ENCODE measurements around the gene DNAH1.
A peak's percentile ranks its signal among the peaks of the same experiment; 100 is the strongest.

DNAH1 gene

DNA sequence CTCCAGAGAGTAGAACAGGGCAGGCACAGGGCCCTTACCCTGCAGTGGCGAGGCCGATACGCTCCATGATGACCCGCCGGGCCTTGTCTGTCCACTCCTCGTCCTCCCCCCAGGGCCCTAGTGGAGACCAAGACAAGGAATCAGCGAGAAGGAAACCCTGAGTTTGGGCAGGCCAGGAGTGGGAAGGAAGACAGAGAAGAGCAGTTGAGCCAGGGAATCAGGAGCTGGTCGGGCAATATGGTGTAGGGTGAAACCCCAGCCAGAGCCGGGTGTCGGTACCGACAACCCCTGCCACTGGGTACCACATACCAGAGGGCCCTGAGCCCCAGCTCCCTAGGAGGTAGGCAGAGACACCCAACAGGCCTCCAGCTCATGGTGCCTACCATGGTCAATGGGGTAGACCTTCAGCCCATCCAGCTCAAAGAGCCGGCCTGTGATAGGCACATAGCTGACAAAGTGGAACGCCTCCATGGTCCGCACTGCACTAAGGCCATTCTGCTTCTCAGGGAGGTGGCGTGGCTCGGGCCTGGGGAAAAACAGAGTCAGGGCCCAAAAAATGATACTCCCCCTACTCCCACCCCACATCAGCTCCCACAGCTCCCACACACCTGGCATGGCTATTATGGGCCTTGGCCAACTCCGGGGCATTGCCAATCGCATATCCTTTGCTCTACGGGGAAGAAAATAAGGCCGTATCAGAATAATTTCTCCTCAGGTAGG is 90.8 kb downstream of the DNAH1 start:
- DNase-seq: no peak

GRCh38 chr3:52407779-52408178 is 91.7 kb downstream of the DNAH1 start:
- no peak for DNase-seq

DNA sequence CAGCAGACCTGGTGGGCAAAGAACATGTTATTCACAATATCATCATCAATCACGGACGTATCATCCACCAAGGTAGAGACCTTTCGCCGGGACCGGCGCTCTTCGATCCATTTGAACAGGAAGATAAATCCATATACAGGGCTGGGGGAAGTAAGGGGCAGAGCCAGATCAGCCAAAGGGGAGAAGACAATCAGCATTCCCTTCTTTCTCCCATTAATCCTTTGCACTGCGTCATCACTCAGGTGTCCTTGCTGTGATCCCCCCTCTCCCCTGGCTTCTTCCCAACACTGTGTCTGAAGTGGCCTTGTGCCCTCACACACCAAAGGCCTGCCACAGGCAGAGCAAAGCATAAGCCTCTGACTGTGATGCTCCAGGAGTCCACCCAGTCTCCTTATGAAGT is 92.3 kb downstream of the DNAH1 start:
- no peak for DNase-seq

- no peak for DNase-seq
Observed at GRCh38 chr3:52415800-52416199, 99.7 kb downstream of the DNAH1 start.

GRCh38 chr3:52420388-52420787 is 104.3 kb downstream of the DNAH1 start:
- no peak for DNase-seq

DNA sequence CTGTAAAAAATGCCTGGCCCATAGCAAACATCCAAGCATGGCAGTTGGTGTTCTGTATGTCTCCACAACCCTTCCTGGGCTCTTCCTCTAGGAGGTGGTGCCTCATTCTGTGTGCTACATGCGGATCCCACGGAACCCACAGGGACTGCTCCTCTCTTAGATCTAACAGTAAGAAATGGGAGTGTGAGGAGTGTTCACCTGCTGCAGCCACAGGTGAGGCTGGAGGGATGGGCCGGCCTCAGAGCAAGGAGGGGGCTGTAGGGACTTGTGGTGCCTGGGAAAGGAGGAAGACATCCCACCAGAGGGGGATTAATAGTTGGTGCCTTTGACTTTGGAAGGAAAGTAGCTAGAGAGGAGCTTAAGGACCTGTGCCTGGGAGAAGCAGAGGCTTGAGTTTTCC is 106.5 kb downstream of the DNAH1 start:
- DNase-seq: no peak

DNA sequence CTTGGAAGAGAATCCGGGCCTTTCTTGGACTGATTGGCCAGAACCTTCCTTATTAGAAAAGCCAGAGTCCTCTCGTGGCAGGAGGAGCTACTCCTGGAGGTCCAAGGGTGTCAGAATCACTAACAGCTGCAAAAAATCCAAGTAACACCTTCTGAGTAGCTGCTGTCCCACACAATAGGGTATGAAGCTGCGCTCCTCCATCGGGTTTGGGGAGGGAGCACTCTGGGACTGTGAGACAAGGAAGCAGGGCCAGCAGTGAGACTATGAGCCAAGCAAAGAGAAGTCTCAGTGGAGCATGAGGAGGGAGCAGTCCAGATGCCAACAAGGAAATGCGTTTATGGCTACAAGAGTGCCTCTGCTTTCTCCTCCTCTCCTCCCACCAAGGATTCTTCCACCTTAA is 107.1 kb downstream of the DNAH1 start:
- no peak for DNase-seq

GRCh38 chr3:52428151-52429005 is 112.3 kb downstream of the DNAH1 start:
- DNase-seq: peak; percentile 73

- DNase-seq: no peak
Observed at GRCh38 chr3:52429031-52429430, 112.9 kb downstream of the DNAH1 start.

- no peak for DNase-seq
Observed at GRCh38 chr3:52429779-52430415, 113.8 kb downstream of the DNAH1 start.

- DNase-seq: no peak
Observed at GRCh38 chr3:52430416-52430810, 114.3 kb downstream of the DNAH1 start.

DNA sequence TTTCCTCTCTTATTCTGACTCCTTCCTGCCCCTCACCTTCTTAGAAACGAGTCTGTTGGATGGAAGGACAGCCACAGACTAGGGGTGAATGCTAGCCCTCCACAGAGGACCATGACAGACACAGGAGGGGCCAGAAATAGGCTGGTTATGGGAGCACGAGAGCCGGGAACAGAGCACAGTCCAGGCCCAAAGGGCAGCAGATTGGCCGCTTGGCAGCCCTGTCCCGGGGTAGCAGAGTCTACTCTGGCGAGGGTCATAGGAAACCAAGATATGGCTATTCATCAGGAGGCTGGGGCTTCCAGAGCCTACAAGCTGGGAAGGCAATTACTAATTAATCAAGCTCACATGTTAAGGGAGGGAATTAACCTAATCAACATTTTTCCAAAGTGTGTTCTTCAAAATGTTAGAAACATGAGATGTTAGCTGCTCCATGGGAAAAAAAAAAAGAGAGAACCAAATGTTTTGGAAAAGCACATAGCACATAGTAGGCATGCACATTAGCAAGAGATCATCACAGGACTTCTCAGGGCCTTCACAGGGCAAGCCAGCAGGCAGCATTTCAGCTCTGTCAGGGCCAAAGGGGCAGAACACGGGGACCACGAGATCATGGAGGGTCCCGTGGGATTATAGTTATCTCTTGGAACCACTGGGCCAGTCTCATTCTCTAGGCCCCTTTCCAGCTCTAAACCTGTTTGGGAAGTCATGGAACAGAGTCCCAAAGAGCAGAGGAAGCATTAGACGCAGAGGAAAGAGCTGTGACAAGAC is 115.5 kb downstream of the DNAH1 start:
- DNase-seq: no peak

DNA sequence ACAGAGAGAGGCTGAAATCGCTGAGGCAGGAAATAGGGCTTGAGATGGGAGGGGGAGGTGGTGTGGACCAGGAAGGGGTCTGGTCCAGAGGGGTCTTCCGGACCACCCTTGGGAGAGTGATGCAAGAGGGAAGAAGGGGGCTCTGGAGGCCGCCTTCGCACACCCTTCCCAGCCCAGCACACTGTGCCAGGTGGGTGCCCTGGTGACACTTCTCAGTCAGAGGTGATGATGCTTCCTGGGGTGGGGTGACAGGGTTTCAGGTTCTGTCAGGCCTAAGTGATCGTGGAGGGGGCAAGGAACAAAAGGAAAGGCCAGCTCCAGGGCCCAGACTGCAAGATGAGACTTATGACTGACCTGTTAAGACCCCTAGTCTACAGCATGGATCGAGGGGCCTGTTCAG is 116.1 kb downstream of the DNAH1 start:
- DNase-seq: no peak

DNA sequence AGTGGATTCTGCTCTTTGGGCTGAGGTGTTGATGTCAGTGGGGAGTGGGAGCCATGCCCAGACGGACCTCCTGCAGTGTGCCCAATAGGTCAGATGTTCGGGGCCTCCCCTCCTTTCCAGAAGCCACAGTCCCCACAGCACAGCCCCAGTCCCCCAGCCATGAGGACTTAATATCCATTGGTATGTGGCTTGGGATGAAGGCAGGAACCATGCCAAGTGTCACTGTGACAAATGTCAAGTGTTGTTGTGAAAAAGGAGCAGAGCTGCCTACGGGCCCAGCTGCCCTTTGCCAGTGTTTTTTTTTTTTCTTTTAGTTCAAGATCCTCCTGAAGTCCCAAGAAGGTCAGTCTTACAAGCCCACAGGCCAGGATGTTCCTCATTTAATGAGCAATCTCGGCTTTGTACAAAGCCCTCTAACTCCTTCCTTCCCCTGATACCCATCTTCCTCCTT is 116.6 kb downstream of the DNAH1 start:
- no peak for DNase-seq

- DNase-seq: no peak
Observed at GRCh38 chr3:52433328-52433995, 117.3 kb downstream of the DNAH1 start.

DNA sequence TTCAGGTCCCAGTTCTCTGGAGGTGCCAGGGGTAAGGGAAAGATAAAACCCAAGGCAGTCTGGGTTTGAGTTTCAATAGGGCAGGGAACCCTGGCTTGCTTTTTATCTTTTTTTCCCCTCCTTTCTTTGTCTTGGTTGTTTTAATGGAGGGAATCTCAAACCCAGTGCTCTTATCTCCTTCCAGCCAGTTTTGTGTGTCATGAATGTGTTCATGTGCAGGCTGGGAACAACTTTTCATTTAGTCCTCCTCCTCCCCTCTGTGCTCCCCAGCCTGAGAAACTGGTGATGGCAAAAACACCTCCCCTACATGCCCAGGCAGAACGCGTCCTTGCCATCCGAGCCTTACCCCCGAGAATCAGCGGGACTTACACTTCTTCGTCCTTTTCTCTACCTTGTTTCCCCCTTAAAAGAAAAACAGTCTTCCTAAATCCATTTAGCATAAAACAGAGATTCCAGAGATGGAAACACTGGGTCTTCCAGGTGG is 117.9 kb downstream of the DNAH1 start:
- DNase-seq: no peak

- DNase-seq: no peak
Observed at GRCh38 chr3:52434491-52435115, 118.5 kb downstream of the DNAH1 start.

- no peak for DNase-seq
Observed at GRCh38 chr3:52435246-52436101, 119.4 kb downstream of the DNAH1 start.

GRCh38 chr3:52436500-52437149 is 120.5 kb downstream of the DNAH1 start:
- DNase-seq: peak; percentile 22
